Stimulated activated CD4-positive, alpha-beta T cell treated with anti-CD3 and anti-CD28 coated beads, Interleukin-1b, Interleukin-23, amount 100 ng/mL, for 48 hours (primary cell): ENCODE results near the gene GBX1.

ENCODE experiments used
- DNase-seq: peaks from one replicate; pipeline ENCODE4 v3.0.0-alpha.2; 2020

Gene GBX1

DNA sequence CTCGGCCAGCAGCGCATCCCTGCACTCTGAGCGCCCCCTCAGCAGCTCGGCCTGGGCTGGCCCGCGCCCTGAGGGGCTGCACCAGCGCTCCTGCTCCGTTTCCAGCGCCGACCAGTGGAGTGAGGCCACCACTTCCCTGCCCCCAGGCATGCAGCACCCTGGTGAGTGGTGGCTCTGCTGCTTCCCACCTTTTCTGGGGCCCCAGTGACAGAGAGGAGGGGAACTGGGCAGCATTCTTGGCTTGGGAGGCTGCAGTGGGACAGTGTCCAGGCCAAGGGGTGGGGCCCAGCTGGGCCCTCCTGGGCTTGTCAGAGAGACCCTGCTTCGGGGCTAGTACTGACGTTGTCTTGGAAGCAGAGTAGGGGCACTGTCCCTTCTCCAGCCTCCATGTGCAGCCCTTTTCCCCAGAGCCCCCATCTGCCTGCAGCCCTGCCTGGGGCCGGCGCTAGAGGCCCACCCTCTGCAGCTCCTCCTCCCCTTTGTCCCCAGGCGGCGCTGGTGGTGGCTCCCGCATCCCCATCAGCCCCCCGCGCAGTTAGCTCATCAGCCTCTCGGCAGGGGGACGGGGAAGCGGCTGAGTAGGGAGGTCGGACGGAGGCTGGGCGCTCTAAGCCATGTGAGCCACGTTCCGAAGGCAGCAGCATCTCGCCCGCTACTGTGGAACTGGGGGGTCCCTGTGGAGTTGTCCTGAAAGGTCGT is 29.2 kb downstream of the GBX1 start:
- DNase-seq: no peak

DNA sequence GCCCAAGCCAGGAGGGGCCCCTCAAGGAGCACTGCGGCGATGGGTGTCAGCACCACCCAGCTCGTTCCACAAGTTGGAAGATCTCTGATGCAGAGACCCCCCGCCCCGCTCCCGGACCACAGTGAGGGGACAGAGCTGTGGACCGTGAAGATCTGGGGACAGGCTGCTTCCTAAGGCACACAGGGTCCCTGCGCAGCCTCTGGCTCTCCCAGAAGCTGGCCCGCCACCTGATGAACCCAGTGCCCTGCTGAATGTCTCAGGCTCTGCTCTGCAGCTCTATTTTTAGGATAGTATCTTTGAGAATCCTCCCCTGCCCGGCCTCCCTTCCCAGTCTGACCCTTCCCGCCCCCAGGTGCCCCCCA is 29.7 kb downstream of the GBX1 start:
- no peak for DNase-seq

DNA sequence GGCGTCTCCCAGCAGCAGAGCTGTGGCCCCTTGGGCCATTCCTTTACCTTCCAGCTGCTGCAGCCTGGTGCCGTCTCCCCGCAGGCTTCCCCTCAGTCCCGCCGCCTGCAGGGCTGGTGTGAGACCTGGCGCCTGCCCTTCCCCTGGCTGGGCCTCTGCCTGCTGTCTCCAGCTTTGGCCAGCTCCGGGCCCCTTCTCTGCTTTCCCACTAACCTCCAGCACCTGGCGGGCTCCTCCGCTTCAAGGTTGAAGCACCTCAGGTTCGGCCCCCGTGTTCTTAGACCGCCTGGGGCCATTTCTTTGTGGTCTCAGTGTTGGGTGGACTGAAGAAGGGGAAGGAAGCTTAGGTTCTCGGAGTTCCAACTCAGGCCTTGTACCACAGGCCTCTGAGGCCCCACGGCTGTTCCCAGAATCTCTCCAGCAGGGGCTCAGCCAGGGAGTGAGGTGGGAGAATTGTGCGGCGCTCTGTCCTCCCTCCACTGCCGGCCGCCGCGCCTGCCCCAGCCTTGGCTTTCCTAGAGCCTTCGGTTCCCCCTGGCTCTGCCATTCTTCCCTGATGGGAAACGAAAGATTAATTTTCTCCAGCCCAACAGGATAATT is 30.3 kb downstream of the GBX1 start:
- DNase-seq: no peak

DNA sequence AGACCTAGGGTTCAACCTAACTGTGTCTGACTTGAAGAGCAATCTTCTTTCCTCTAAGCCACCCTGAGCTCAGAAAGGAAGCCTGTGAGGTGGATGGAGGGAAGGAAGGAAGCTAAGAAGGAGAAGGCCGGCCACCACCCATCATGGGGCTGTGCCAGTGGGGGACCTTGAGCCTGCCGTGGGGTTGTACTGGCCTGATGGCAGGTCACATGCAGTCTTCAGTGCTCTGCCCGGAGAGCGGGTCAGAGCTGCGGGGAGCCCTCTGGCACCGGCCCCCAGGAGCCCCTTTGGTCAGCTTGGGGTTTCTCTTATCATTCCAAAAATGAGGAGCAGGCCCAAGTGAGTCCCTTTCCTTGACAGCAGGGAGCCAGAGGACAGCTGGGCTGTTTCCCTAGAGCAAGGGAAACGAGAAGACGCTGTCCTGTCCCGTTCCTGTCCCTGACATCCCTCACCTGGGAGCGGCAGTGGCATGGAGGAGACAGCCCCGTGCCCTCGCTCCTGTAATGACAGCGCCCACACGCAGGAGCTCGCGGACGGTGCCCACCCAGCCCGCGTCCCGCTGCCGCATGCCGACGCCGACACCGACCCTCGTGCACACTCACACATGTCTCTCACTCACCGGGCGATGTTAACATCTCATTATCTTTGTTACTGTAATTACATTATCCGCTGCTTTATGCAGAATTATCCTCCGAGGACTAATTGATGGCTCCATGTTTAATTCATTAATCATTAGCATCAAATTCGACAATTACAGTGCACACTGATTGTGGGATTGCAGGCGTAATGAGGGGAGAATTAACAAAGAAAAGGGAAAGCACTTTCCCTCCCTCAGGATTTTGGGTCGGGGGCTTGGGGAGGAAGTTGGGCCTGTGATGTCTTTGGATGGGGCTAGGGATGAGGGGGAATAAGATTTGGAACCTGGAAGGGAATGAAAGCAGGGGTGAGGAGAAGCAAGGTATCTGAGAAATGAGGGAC is 31.3 kb downstream of the GBX1 start:
- no peak for DNase-seq

- no peak for DNase-seq
Measured at GRCh38 chr7:151135525-151135845, 32.0 kb downstream of the GBX1 start.

- DNase-seq: no peak
Measured at GRCh38 chr7:151134743-151135524, 32.6 kb downstream of the GBX1 start.

- DNase-seq: no peak
Measured at GRCh38 chr7:151133986-151134742, 33.3 kb downstream of the GBX1 start.

DNA sequence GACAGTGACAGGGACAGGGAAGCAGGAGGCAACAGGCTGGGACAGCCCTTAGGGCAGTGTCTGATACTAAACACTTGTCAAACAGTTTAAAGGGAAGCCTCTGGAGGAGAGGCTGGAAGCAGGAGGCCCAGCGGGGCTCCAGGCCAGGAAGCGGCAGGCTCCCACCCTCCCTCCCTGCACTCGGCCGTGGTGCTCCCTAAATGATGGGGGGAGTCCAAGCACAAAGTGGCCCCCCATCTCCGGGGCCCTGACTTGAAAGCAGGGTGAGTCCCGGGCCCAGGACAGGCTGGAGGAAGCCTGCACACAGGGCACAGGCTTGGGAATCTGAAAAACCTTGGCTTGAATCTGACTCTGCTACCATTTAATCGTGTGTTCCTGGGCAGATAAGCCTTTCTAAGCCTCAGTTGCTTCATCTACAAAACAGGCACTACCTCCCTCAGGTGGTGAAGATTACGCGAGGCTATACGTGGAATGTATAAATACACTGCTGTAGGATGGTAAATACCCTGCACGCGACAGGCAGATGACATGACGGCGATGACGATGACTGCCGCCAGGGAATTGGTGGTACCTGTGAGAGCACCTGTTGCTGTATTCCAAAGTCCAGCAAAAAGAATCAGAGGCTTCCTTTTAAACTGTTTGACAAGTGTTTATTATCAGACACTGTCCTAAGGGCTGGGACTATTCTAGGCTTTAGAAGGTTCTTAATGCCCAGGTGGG is 34.1 kb downstream of the GBX1 start:
- no peak for DNase-seq

DNA sequence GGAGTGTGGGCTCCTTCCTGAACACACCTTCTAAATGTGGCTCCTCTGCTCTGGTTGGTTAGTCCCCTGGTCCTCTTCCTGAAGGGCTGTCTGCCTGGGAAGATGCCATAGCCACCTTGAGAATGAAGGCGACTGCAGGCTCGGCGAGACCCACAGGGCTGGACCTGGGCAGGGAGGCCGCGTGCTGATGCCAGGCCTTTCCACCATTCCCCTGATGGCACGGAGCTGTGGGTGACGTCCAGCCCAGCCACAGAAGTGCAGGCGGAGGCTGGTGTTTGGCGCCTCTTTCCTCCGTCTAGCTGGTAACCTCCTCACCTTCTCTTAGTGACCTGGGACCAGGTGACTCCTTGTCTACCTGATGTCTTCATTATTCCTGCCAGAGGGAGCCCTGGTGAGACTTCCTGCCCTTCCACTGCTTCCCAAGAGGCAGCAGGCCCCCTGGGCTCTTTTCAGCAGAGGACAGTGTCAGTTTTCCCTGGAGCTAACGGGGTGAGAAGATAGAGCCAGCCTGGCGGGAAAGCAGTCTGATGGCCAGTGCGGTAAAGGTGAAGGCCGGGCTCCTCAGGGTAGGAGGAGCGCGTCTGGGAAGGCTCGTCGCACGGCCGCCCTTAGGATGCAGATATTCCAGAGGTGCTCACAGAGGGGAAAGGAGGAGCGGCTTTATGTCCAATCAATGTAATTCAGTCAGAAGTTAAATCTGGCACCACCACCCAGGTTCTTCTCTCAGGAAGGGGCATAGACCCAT is 34.9 kb downstream of the GBX1 start:
- DNase-seq: no peak

- DNase-seq: no peak
Measured at GRCh38 chr7:151131592-151132293, 35.8 kb downstream of the GBX1 start.

DNA sequence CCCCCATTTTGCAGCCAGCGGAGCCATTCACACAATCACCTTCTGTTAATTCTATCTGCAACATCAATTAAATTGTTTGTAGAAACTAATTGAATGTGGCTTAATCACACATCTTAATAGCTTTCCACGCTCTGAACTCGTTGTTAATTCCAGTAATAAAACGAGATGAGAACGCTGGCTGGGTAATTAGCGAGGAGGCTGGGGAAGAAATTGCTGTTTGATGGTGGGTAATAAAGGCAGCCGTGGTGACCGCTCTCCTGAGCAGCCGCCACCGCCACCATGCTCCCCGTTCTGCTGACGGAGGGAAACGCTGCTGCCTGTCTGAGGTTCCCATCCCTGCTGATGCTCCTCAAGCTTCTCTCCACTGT is 36.3 kb downstream of the GBX1 start:
- DNase-seq: no peak

DNA sequence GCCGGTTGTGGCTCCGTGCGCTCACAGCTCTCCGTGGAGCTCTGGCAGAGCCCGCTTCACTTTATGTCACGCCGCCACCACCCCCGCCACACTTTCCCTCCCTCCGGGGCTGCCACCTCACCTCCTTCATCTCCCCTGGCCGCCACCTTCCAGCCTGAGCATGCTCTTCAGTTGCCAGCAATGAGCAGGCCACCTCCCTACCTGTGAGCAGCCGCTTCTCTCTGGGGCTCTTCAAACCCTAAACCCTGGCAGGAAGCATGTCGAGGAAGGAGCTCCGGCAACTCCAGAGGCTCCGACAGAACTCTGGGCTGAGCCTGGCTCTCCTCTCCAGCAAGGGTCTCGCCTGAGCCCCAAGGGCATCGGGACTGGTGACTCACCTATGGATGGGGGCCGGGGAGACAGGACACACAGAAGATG is 36.7 kb downstream of the GBX1 start:
- no peak for DNase-seq

DNA sequence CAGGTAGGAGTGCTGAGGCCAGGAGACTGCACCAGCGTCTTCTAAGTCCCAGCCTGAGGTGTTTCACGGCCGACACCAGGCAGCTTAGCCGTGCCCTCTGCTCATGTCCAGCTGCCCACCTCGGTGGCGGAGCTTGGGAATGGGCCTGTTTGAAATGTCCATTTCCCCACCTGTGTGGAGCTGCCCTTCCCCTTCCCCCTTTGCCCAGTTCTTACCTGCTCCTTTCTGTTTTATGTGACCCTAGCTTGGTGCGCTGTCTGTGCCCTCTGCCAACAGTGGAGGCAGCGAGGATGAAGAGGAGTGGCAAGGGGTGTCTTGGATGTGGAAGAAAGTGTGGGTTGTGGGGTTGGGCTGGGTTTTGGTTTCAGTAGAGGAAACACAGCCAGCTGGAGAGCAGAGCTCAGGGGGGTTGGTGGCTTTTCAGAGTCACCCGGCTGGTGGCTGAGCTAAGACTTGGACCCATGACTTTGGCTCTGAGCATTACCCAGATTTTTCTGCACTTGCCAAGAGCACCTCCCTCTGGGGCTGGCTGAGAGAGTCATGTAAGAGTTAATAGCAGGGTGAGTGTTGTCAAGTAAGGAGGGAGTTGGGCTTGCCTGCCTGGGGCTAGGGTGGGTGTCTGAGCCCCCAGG is 37.4 kb downstream of the GBX1 start:
- DNase-seq: no peak

GRCh38 chr7:151129117-151129959 is 38.2 kb downstream of the GBX1 start:
- no peak for DNase-seq

DNA sequence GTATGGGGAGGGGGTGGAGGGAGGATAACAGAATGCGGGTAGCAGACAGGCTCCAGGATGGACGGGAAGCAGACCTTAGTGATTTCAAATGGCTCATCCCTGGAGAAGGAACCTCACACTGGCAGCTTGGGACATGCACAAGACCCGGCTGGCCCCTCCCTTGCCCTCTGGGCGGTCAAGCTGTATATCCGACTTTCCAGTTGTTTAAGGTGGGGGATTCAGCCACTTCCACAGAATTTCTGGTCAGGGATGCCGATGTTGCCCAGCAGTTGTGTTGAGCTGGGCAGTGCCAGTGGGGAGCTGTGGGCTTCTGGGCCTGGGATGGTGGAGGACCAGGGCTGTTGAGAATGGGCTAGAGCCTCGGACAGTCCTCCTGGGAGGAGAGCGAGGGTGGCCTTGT is 38.8 kb downstream of the GBX1 start:
- no peak for DNase-seq

DNA sequence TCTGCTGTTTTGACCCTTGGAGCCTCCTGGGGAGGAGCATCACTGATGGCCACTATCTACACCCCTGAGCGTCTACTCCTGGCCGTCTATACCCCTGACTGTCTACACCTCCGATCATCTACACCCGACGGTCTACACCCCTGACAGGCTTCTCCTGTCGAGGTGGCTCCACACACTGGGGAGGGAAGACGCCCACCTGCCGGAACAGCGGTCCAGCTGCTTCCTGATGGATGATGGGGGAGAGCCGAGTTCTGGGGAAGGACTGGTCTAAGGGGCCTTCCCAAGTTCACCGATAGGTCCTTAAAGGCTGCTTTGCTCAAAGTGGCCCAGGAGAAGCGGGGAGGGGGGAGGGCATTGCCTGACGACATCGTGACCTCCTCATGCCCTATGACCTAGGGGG is 39.4 kb downstream of the GBX1 start:
- no peak for DNase-seq

GRCh38 chr7:151126491-151127137 is 40.9 kb downstream of the GBX1 start:
- DNase-seq: no peak

DNA sequence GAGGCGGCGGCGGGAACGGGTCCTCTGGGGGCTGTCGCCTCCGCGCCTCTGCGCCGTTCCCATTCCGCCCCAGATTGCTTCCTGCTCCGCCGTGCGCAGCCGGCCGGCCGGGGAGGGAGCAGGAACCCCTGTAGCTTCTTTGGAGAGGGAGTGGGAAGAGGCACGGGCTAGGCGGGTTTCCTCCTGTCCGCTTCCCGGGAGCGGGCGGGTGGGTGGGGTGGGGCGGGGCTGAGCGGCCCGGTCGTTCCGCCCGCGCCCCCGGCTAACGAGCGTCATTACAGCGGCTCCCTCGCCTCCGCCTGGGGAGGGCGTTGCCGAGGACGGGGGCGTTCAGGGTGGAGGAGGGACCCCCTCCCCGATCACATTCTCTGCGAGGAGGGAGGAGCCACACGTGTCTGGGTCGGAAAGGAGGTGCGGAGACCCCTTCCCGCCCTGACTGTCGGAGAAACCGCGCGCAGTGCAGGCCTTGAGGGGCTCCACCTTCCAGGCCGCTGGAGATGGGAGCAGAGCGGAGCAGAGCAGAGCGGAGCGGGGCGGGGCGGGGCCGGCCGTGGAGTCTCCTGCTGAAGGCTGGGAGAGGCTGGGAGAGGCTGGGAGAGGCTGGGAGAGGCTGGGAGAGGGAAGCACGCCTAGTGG is 41.5 kb downstream of the GBX1 start:
- no peak for DNase-seq
